Neural cell (in vitro differentiated cells): ENCODE measurements around the gene SERTAD2. TPM values are rescaled to one million over a fixed set of nuclear protein-coding genes. Genes with fewer than 3 reads are reported as not detected.

Experiments used
- H2AFZ ChIP-seq: fragments of 200-600, 300-800 bp; sonication (generic), shearing (Covaris generic); 2 replicates; pipeline ENCODE4 v1.6.0; 2014; ENCODE audit warnings: low read depth, mild to moderate bottlenecking, antibody characterized with exemption, low read length, moderate library complexity
- H3F3A ChIP-seq: fragments of 200-600 bp; shearing (Covaris generic); 2 replicates; pipeline ENCODE4 v1.6.1; 2016; ENCODE audit warnings: mild to moderate bottlenecking, moderate library complexity, mixed read lengths, antibody characterized with exemption, low read length; ENCODE audit not compliant: insufficient read depth, poor library complexity, severe bottlenecking
- H3K27ac ChIP-seq: fragments of 200-600, 300-800 bp; sonication (generic), shearing (Covaris generic); 2 replicates; pipeline ENCODE4 v1.5.1; 2014; ENCODE audit warnings: mild to moderate bottlenecking, low read length, moderate library complexity
- H3K27me3 ChIP-seq: fragments of 300-800, 200-600 bp; sonication (generic), shearing (Covaris generic); 2 replicates; pipeline ENCODE4 v1.6.0; 2014; ENCODE audit warnings: mild to moderate bottlenecking, low read depth, low read length, moderate library complexity; ENCODE audit not compliant: insufficient read depth
- H3K36me3 ChIP-seq: fragments of 300-800, 200-600 bp; sonication (generic), shearing (Covaris generic); 2 replicates; pipeline ENCODE4 v1.5.1; 2014; ENCODE audit warnings: mild to moderate bottlenecking, antibody characterized with exemption, low read length, moderate library complexity; ENCODE audit not compliant: insufficient read depth
- H3K4me2 ChIP-seq: fragments of 300-800, 200-600 bp; sonication (generic), shearing (Covaris generic); 2 replicates; pipeline ENCODE4 v1.6.0; 2014; ENCODE audit warnings: mild to moderate bottlenecking, low read length
- H3K4me3 ChIP-seq: fragments of 300-800, 200-600 bp; sonication (generic), shearing (Covaris generic); 2 replicates; pipeline ENCODE4 v1.5.1; 2014; ENCODE audit warnings: mild to moderate bottlenecking, low read length, moderate library complexity
- H3K79me2 ChIP-seq: fragments of 200-600 bp; shearing (Covaris generic); replicated peaks from 2 replicates; pipeline ENCODE4 v1.6.0; 2014; ENCODE audit warnings: mild to moderate bottlenecking, low read length, moderate library complexity; ENCODE audit not compliant: insufficient read depth
- H3K9ac ChIP-seq: fragments of 300-800, 200-600 bp; sonication (generic), shearing (Covaris generic); 2 replicates; pipeline ENCODE4 v1.6.1; 2016; ENCODE audit warnings: mild to moderate bottlenecking, low read length, mixed read lengths
- H3K9me2 ChIP-seq: fragments of 200-600 bp; shearing (Covaris generic); 2 replicates; pipeline ENCODE4 v1.6.1; 2016; ENCODE audit warnings: mild to moderate bottlenecking, low read length, mixed read lengths; ENCODE audit not compliant: insufficient read depth
- H3K9me3 ChIP-seq: fragments of 200-600, 300-800 bp; sonication (generic), shearing (Covaris generic); 2 replicates; pipeline ENCODE4 v1.6.1; 2016; ENCODE audit warnings: mild to moderate bottlenecking, mixed run types, low read length, moderate library complexity, mixed read lengths
- H4K20me1 ChIP-seq: fragments of 200-600 bp; shearing (Covaris generic); 2 replicates; pipeline ENCODE4 v1.6.1; 2016; ENCODE audit warnings: mild to moderate bottlenecking, mixed run types; ENCODE audit not compliant: insufficient read depth
- CTCF ChIP-seq: fragments of 450-650 bp; IDR thresholded peaks from 2 replicates; pipeline ENCODE4 v1.5.1; 2014; ENCODE audit warnings: antibody characterized with exemption, mild to moderate bottlenecking, moderate library complexity; ENCODE audit not compliant: poor library complexity, severe bottlenecking
- EP300 ChIP-seq: fragments of 450-650 bp; conservative IDR thresholded peaks from 2 replicates; pipeline ENCODE4 v1.6.1; 2014; ENCODE audit warnings: antibody characterized with exemption, mild to moderate bottlenecking, moderate library complexity; ENCODE audit not compliant: poor library complexity, severe bottlenecking
- EZH2 ChIP-seq: fragments of 200-600, 300-800 bp; shearing (Covaris generic), sonication (generic); IDR thresholded peaks from 2 replicates; pipeline ENCODE4 v1.6.1; 2014; ENCODE audit warnings: antibody characterized with exemption, low read length, borderline replicate concordance, mild to moderate bottlenecking; ENCODE audit not compliant: insufficient read depth, poor library complexity, severe bottlenecking
- MXI1 ChIP-seq: fragments of 450-650 bp; conservative IDR thresholded peaks from 2 replicates; pipeline ENCODE4 v1.6.1; 2014; ENCODE audit warnings: antibody characterized with exemption, mild to moderate bottlenecking; ENCODE audit not compliant: poor library complexity, severe bottlenecking
- POLR2AphosphoS5 ChIP-seq: IDR thresholded peaks from 2 replicates; pipeline ENCODE4 v1.6.1; 2012
- RAD21 ChIP-seq: fragments of 450-650 bp; conservative IDR thresholded peaks from 2 replicates; pipeline ENCODE4 v1.6.1; 2014; ENCODE audit warnings: antibody characterized with exemption, mild to moderate bottlenecking, moderate library complexity
- REST ChIP-seq: IDR thresholded peaks from 2 replicates; pipeline ENCODE4 v1.6.1; 2012; ENCODE audit warnings: borderline replicate concordance
- SMC3 ChIP-seq: fragments of 450-650 bp; conservative IDR thresholded peaks from 2 replicates; pipeline ENCODE4 v1.6.1; 2014; ENCODE audit warnings: antibody characterized with exemption, mild to moderate bottlenecking, moderate library complexity; ENCODE audit not compliant: poor library complexity
- TAF1 ChIP-seq: IDR thresholded peaks from 2 replicates; pipeline ENCODE4 v1.6.1; 2012; ENCODE audit warnings: low read depth
- polyA plus RNA-seq: library from polyadenylated mRNA; depleted of rRNA; stranded (reverse); fragments of >200 nt; gene quantifications from 2 replicates; pipeline ENCODE4 v1.2.3, GENCODE V29; 2014

Gene SERTAD2
- polyA plus RNA-seq, 1 donor from 2014 or later, result 4.7 TPM

- Histone ChIP-seq H3K9me2 (no peaks in the 10 kb centered on the region), H2AFZ (no peak overlapping the region), H3K4me2 (no peak overlapping the region), H3K9ac (no peak overlapping the region), H3K9me3 (no peaks in the 10 kb centered on the region), H4K20me1 (no peaks in the 10 kb centered on the region), H3K36me3 (no peaks in the 10 kb centered on the region), H3K27me3 (no peaks in the 10 kb centered on the region), H3K79me2 (no peaks in the 10 kb centered on the region), H3F3A (no peaks in the 10 kb centered on the region), H3K27ac (no peak overlapping the region), H3K4me3 (no peak overlapping the region)
- no peak for TF ChIP-seq MXI1
- TF ChIP-seq SMC3, result no peak
- TF ChIP-seq TAF1, result no peak
These were observed 44.5 kb upstream of the SERTAD2 start for GRCh38 chr2:64698177-64698643.

GRCh38 chr2:64697297-64698176 lies 43.8 kb upstream of the SERTAD2 start:
- no peak overlapping the region for H3K27ac ChIP-seq
- H3K36me3 ChIP-seq, result no peaks in the 10 kb centered on the region
- H3F3A ChIP-seq, result no peaks in the 10 kb centered on the region
- H3K9ac ChIP-seq, result no peak overlapping the region
- no peaks in the 10 kb centered on the region for H3K27me3 ChIP-seq
- H2AFZ ChIP-seq, result no peak overlapping the region
- no peaks in the 10 kb centered on the region for H3K9me3 ChIP-seq
- no peak overlapping the region for H3K4me2 ChIP-seq
- no peaks in the 10 kb centered on the region for H3K9me2 ChIP-seq
- no peak overlapping the region for H3K4me3 ChIP-seq
- no peaks in the 10 kb centered on the region for H4K20me1 ChIP-seq
- no peaks in the 10 kb centered on the region for H3K79me2 ChIP-seq
- TF ChIP-seq EP300 (no peak), CTCF (no peak), RAD21 (no peak), POLR2AphosphoS5 (no peak), MXI1 (no peak), REST (no peak), TAF1 (no peak), EZH2 (no peak)
